ENCODE results near the gene BID. TPM values are rescaled to one million over a fixed set of nuclear protein-coding genes. Genes with fewer than 3 reads are reported as not detected.
A peak's percentile ranks its signal among the peaks of the same experiment; 100 is the strongest.

Gene BID
- total and polyA plus RNA-seq, 8 donors: 3.2 to 15.7 (median 7.9) TPM

DNA sequence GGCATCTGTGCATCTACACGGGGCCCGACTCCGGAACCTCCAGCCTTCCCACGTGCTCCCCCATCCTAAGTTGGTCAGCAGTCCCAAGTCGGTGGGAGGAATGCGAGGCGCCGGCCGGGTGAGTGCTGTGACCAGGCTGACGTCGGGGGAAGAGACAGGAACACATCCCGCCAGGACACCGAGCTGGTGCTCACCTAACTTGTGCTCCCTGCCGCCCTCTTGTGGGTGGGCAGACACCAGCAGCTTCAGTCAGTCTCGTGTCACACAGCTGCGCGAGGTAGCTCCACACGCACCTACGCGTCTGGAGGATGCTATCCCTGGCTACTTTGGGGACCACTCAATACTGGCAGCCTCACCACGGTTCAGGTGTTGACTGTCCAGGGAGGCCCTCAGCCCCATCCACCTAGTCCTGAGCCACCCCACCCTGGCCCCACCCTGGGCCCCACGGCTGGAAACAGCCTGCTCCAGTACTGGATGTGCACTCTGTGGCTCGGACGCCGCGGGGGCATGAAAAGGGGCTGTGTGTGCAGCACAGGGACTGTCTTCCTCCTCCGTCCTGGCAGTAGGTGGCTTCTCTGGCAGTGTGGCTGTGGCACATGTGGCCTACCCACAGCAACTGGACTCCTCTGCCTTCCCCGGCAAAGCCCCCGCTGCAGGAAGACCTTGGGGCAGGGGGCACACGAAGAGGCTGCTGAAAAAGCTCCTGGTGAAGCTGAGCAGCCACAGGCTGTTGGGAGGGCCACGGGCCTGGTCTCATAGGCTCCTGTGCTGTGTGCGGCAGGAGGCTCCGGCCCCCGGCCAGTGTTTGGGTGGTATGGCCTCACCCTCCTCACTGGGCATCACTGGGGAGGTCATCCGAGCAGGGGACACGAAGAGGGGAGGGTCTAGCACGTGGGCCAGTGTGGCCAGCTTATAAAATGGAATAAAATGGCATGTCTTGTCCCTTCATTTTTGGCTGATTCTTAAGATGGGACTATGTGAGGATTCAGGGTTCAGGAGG lies 11.2 kb upstream of the BID start:
- FAIRE-seq (no peak), DNase-seq (peak; percentile 52 to 89 (median 72)), ATAC-seq (peak; percentile 68 to 85 (median 75))
- H3K27me3 ChIP-seq: no peaks in the 10 kb centered on the region
- H3K27ac ChIP-seq: no peak overlapping the region
- H3K4me1 ChIP-seq: no peaks in the 10 kb centered on the region
- H3K4me3 ChIP-seq: no peak overlapping the region
- WGBS, 2 donors: 47 to 54% methylated on average over 37 of the region's 37 CpGs
- no peaks in the 10 kb centered on the region for H3K9me3 ChIP-seq
- peaks cover 0 to 7% (median 0%) of the 10 kb centered on the region in 3 donors for H3K36me3 ChIP-seq
- intact Hi-C loops (cut with DNase I): no loop called here
- TF ChIP-seq CTCF (IDR thresholded peaks at IDR 0.05): peak; percentile 55 to 66 (median 56)

- H3K27ac ChIP-seq: no peak overlapping the region
- no peaks in the 10 kb centered on the region for H3K36me3 ChIP-seq
- H3K4me3 ChIP-seq: no peak overlapping the region
- ATAC-seq: no peak
- no peaks in the 10 kb centered on the region for H3K4me1 ChIP-seq
- DNase-seq: no peak
- intact Hi-C loops (cut with DNase I): no loop called here
- H3K27me3 ChIP-seq: no peaks in the 10 kb centered on the region
- no peaks in the 10 kb centered on the region for H3K9me3 ChIP-seq
- WGBS, 2 donors: 54 to 59% methylated on average over 11 of the region's 11 CpGs
- TF ChIP-seq CTCF (IDR thresholded peaks at IDR 0.05): no peak
- no peak for FAIRE-seq
Observed at GRCh38 chr22:17784776-17785175, 10.5 kb upstream of the BID start.

- FAIRE-seq: no peak
- H3K36me3 ChIP-seq: no peaks in the 10 kb centered on the region
- TF ChIP-seq CTCF (IDR thresholded peaks at IDR 0.05): no peak
- no peak for DNase-seq
- 48 to 67% methylated on average over 18 of the region's 18 CpGs for WGBS, 2 donors
- H3K4me3 ChIP-seq: no peak overlapping the region
- H3K27me3 ChIP-seq: no peaks in the 10 kb centered on the region
- no peak for ATAC-seq
- no peaks in the 10 kb centered on the region for H3K4me1 ChIP-seq
- intact Hi-C loops (cut with DNase I): no loop called here
- no peak overlapping the region for H3K27ac ChIP-seq
- no peaks in the 10 kb centered on the region for H3K9me3 ChIP-seq
Observed at GRCh38 chr22:17783773-17784480, 9.7 kb upstream of the BID start.

GRCh38 chr22:17783312-17783711 lies 9.0 kb upstream of the BID start:
- Histone ChIP-seq H3K27ac (no peak overlapping the region), H3K27me3 (no peaks in the 10 kb centered on the region), H3K9me3 (no peaks in the 10 kb centered on the region), H3K36me3 (no peaks in the 10 kb centered on the region), H3K4me3 (no peak overlapping the region), H3K4me1 (no peaks in the 10 kb centered on the region)
- intact Hi-C loops (cut with DNase I): no loop called here
- DNase-seq: no peak
- no peak for ATAC-seq
- no peak for FAIRE-seq
- TF ChIP-seq CTCF (IDR thresholded peaks at IDR 0.05): no peak
- 39 to 53% methylated on average over 9 of the region's 9 CpGs for WGBS, 2 donors

All from pancreas (tissue), 10 donors.